HG03039 (cell line): Measurements from ENCODE around the gene NKD1.
"Not testable (repeated sequence)": the region's sequence is repeated elsewhere in the genome, so short reads cannot be mapped to it uniquely, and the experiment has no call there.

Experiments used
- ATAC-seq: cut with Tn5 transposase; IDR thresholded peaks from one replicate; pipeline ENCODE4 v1.9.1; 2021; ENCODE audit warnings: mild to moderate bottlenecking, moderate library complexity; ENCODE audit not compliant: unreplicated experiment

NKD1 gene

DNA sequence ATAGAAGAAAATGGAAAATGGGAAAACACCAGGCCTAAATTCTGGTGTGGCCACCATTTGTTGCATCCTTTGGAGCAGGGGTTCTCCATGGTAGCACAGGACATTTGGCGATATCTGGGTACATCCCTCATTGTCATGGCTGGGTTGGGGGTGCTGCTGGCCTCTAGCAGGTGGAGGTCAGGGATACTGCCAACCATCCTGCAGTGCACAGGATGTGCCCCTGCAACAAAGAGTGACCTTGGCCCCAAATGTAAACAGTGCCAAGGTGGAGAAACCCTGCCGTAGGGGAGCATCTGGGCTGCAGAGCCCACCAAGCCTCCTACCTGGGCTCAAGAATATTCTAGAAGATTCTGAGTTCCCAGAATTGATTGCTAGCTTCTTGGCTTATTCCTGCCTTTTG, 27.5 kb downstream of the NKD1 start:
- ATAC-seq = no peak

DNA sequence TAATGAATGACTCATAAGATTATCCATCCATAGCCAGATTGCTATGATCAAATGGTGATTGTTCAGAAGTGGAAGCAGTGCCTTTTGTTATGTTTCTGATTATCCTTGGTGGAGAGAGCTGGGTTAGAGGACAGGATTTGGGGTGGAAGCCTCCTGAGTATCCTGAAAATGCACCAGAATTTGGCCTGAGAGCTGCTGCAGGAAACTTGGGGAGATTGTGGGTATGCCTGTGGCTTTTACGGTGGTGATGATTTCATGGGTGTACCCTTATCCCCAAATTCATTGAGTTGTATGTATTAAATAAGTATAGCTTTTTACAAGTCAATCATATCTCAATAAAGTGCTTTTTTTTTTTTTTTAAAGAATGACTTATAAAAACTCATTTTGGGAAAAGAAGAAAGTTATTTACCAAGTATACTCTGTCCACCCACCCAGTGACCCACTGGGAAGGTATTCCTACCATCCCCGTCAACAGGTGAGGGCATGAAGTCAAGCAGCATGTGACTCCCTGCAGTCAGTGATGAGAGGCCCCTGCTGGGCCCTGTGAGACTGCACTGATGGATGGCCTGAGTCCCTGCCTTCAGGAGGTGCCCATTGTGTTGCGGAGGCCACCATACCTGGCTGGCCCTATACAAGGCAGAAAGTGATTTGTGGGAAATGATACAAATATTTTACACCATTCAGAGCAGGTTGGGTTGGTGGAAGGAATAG, 28.4 kb downstream of the NKD1 start:
- no peak for ATAC-seq

DNA sequence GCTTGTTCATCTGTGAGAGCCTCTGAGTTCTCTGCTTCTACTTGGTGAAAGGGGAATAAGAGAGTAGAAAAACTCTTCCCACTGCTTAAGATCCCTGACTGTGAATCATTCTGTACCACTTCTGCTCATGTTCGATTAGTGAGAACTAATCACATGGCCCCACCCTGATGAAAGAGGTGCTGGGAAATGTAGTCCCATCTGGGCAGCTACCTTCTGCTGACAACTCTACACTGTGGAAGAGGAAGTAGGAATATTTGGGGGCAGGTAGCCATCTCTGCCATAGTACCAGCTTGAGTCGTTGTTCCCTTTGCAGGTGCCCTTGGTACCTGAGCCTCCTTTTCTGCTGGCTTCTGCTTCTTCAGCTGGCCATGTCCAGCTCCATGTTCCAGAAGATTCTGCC, 29.9 kb downstream of the NKD1 start:
- ATAC-seq = no peak

DNA sequence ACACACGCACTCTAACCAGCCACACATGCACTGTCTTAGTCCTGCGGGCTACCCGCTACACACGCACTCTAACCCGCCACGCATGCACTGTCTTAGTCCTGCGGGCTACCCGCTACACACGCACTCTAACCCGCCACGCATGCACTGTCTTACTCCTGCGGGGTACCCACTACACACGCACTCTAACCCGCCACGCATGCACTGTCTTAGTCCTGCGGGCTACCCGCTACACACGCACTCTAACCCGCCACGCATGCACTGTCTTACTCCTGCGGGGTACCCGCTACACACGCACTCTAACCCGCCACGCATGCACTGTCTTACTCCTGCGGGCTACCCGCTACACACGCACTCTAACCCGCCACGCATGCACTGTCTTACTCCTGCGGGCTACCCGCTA, 31.2 kb downstream of the NKD1 start:
- ATAC-seq = not testable (repeated sequence)

DNA sequence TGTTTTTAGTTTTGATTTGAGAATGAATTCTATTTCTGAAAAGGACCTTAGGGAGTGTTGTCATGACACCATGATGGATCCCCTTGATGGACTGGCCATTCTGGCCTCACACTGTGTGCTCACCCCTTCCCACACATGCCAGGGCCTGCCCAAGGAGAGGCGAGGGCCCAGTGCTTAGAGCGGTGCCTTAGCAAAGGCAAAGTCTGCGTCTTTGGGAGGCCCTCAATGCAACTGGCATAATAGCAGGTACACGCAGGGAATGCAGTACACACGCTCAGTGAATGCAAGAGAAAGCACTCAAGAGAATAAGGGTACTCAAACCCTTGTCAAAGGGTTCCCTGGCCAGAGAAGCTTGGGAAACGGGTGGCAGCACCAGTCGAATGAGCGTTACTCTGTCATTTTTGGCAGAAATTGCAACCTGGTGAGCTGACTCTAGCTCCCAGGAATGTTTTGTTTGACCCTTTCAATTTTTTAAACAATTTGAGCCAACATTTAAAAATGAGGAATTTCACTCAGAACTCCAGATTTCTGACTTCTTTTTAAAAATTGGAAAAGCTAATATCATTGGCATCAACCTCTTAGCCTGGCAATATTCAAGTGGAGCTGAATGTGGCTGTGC, 32.1 kb downstream of the NKD1 start:
- no peak for ATAC-seq

DNA sequence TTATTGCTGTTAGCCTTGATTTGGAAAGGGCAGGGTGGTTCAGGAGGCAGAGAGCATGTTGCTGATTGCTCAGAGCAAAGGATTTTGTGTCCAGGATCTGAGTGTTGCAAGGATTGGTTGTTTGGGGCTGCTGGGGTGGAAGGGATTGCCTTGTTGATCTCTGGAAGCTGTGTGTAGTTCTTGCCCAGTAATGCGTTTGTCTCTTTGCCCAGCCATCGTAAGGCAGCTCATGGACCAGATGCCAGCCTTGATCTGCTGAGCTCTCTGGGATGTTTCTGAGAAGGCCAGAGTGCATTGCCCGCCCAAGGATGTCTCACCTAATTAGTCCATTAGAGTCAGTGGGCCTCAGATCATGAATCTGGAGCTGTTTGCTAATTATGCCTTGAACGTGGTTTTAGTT, 33.6 kb downstream of the NKD1 start:
- no peak for ATAC-seq

DNA sequence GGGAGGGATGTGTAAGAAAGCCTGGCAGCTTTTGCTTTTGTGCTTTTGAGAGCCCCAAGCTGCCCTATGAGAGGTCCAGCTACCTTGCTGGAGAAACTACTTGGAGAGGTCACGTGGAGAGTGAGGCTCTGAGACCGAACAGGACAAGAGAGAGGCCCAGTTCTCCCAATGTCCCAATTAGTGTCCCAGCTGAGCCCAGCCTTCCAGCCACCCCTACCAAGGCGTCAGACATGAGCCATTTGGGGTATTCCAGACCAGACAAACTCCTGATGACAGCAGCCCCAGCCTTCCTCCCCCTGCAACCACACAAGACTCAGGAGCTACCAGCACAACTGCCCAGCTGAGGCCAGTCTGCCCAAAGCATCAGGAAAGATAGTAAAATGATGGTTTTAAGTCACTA, 35.0 kb downstream of the NKD1 start:
- no peak for ATAC-seq

DNA sequence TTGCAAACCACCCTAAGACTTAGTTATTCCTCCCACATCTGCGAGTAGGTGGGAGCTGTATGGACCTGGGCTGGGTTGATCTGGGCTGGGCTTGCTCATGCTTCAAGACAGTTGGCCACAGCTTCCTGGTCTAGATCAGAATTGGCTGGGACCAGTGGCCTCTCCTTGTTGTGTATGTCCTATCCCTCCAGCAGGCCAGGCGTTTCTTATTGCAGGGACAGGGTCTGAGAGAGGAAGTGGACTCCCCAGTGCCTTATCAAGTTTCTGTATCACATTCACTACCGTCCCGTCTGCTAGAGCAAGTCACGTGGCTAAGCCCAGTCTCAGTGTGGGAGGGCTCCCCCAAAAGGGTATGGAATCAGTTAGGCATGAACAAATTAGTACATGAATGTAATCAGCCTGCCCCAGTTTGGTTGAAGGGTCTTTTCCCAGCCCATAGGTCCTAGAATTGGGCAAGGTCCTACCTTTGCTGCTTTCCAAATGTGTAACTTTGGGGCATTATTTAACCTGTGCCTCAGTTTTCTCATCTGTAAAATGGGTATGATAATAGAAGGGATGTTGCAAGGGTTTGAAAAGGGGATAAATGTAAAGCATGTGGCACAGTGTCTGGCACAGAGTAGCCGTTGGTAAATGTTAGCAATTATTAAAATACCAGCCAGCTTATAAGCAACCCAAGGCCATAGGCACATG, 36.0 kb downstream of the NKD1 start:
- no peak for ATAC-seq

DNA sequence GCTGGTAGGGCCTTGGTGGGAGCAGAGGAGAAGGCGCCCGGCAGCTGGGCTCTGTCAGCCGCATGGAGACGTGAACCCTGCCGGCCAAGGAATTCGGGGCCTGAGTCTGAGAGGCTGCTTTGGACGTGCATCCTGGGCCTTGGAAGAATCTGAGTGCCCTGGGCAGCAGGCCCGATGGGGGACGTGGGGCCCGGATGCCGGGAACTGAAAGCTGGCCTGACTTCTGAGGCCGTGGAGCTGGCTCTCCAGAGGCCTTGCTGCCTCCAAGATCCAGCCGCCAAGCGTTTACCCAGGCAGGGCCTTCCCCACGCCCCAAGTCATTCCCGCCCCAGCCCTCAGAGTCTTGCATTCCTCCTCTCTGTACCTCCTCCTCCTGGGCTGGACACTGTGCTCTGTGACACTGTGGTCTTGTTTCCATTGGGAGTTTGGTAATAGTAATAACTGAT, 37.2 kb downstream of the NKD1 start:
- ATAC-seq = no peak

DNA sequence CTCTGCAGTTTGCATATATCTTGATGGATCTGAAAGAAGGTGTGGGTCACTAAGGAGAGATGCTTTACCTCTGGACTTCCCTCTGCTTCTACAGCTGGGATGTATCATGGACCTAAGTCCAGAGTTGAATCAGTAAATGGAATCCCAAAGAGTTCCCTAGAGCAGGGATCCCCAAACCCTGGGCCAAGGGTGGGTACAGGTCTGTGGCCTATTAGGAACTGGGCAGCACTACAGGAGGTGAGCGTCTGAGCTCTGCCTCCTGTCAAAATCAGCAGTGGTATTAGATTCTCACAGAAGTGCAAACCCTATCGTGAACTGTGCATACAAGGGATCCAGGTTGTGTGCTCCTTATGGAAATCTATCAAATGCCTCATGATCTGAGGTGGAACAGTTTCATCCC, 39.3 kb downstream of the NKD1 start:
- ATAC-seq = no peak

DNA sequence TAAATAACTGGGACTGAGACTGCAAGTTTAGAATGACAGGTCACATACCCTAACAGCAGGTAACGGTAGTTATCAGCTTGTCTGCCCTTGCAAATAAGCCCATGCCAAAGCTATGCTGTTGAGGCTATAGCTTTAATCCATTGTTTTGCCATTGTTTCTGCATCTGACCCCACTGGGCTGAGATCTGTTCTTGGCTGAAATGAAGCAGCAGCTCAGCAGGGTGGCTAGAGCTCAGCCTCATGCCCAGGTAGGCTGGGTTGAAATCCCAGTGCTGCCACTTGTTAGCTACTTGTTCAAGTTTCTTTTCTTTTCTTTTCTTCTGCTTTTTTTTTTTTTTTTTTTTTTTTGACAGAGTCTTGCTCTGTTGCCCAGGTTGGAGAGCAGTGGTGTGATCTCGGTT, 40.1 kb downstream of the NKD1 start:
- no peak for ATAC-seq

DNA sequence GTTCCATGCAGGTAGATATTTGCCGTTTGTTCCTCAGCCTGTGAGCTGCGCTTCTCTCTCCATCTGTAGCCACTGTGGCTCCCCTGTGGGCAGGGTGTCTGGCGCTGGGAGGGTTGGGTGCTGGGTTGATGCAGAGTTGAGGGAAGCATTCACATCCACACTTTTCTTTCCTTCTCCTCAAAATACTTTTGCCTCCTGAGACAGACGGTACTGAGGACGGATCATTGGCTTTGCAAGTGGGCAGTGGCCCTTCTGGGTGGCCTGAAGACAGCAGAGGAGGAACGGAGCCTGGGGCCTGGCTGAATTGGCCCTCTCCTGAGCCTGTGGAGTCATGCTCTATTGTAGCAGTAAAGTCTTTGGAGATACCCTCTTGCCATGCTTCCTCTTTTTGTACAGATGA, 43.0 kb downstream of the NKD1 start:
- no peak for ATAC-seq

DNA sequence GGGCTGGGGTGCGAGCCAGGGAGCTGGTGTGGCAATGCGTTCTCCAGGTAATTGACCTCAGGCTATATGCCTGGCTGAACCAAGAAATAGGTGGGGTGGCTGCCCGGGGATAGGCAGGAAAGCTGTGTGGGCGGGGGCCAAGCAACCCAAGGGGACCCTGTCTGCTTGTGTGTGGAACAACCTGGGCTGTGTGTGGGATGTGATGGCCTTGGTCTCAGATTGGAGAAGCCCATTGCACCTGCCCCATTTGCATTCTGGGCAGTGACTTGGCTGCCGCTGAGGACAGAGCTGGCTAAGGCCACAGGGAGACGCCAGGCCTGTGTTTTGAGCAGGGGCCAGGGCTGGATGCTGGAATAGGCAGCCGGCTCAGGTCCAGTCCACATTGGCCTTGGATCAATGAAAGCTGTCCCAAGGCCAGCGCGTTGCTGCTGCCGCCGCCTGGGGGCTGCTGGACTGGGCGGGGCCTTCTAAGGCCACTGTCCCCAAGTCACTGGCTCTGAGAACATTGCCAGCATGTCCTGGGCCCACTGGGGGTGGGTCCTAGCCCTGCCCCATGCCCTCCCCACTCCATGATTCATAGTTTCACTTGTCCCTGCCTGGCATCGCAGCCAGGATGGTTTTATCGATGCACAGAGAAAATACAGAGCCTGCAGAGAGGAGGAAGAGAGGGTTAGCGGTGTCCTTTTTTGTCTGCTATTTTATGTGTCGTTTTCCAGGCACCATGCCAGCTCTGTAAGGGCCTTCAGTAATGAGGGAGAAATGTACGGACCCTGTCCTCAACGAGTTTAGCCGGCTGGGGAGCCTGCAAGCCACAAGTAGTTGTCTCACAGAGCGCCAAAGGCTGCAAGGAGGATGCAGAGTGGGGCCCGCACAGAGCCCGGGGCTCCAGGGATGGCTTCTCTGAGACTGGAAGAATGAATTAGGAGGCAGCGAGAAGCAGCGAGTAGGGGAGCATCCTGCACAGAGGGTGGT, 43.9 kb downstream of the NKD1 start:
- ATAC-seq = no peak

DNA sequence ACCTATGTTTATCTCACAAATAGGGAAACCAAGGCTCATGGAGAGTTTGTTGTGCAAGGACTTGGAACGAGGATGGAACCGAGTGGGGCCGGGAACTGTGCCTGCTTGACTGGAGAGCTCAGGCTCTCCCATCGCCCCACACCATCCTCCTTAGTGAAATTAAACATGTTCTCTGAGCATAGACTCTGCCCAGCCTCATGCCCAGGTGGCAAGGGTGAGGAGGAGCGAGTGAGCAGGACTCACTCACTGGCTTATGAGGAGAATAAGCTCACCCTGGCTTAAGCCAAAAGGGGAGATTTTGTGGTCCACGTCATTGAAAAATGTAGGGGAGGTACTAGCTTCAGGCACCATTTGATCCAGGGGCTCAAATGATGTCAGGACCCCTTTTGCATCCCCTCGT, 44.8 kb downstream of the NKD1 start:
- no peak for ATAC-seq

DNA sequence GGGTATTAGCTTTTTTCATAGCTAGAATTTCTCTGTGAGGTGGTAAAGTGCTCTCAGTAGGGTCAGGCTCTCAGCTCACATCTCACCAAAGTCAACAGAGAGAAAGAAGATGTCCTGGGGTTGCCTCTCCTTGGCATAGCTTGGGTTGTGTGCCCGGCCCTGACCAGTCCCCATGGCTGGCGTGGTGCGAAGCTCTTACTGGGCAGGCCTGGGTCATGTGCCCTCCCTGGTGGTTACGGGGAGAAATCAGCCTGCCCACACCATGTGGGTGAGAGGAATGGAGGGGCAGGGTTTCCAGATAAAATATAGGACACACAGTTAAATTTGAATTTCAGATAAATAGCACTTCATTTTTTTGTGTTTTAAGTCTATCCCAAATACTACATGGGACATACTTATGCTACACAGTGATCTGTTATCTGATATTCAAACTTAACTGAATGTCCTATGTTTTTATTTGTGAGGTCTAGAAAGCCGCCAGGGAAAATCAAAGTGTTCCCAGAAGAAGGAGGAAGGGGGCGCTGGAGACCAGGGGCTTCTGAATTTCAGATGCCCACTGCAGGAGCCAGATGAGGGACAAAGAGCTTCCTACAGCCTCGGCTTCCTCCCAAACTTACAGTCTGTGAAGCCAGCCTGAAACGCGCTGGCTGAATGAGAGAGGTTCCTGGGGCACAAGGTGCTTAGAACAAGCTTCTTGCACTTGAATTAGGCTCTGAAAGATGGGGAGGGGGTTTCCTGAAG, 45.4 kb downstream of the NKD1 start:
- ATAC-seq = no peak

DNA sequence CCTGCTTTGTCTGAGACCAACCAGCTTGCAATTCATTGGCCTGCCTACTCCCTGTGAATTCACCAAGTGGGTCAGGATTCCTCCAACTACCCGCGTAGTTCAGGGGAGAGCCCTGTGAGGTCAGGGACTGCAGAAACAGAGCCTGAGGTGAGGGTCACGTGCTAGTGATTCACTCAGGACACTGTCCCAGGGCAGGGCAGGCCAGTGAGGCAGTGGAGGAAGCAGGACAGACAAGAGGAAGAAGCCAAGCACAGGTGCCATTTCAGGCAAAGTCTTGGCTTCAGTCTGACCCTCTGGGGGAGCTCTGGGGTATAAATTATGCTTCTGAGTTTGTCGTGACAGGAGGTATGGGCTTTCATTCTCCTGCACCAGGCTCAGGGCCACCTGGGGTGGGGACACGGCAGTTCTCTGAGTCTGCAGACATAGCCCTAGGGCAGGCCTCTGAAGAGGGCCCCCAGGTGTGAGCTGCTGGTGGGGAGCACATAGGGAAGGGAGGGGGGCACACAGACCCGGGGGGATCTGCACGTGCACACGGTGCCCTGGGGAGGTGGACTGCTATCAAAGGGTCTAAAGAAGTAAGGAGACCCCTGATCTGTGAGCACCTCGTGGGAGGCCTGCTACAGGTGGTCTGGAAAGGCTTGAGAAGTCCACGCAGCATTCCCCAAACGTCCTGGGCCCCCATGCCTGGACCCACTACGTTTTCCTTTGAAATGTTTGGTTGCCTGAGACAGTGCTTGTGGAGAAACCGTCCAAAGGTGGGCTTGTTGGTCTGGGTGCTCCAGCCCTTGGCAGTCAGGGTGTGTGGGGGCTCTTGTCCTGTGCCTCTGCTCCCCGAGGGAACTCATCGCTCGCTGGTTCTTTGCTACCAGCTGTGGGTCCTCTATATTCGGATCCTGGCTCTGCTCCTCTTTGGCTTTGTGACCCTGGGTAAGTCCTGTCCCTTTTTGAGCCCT, 46.4 kb downstream of the NKD1 start:
- ATAC-seq = no peak

DNA sequence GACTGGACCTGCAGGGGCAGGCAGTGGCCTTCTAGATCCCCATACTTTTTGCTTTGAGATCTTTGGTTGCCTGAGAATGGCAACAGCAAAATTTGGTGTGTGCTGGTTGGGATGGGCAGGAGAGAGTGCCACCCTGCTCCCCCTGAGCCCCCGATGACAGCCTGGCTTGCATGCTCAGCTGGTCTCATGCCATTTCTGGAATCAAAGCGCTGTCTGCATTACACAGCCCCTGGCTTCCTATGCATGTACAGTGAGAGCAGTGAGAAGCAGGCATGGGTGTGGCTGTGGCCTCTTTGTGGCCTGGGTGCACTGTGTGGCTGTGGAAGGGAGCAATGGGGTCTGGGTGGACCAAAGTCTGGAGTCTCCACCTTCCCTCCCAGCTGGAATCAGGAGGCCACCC, 47.7 kb downstream of the NKD1 start:
- no peak for ATAC-seq

DNA sequence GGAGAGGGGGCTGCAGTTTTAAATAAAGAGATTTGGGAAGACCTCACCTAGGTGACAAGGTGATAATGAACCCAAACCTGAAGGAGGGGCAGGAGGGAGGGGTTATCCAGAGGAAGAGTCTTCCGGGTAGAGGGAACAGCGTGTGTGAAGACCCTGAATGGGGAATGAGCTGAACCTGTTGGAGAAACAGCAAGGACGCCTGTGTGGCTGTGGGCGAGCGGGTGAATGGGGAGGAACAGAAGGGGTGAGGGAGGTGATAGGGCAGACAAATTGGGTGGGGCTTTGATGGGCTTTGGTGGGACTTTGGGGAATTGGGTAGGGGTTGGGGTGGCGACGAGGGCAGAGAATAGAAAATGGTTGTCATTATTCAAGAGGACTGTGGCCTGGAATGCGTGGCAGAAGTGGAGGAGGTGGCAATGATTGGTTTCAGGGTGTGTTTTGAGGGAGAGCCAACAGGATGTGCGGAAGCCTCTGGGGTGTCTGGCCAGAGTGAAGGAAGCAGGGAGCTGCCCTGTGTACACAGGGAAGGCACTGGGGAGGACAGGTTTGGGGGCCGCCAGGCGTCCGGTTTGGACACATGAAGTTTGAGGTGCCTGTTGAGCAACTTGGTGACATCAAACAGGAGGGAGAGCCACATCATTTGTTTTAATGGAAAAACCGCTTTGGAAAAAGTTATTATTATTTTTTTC, 48.7 kb downstream of the NKD1 start:
- no peak for ATAC-seq
